GM21825 (cell line): Measurements from ENCODE around the gene SSTR4.
"Not testable (repeated sequence)": the region's sequence is repeated elsewhere in the genome, so short reads cannot be mapped to it uniquely, and the experiment has no call there.

Experiments used
- ATAC-seq: cut with Tn5 transposase; IDR thresholded peaks from one replicate; pipeline ENCODE4 v1.9.1; 2021; ENCODE audit warnings: mild to moderate bottlenecking, moderate library complexity; ENCODE audit not compliant: unreplicated experiment

Gene SSTR4

DNA sequence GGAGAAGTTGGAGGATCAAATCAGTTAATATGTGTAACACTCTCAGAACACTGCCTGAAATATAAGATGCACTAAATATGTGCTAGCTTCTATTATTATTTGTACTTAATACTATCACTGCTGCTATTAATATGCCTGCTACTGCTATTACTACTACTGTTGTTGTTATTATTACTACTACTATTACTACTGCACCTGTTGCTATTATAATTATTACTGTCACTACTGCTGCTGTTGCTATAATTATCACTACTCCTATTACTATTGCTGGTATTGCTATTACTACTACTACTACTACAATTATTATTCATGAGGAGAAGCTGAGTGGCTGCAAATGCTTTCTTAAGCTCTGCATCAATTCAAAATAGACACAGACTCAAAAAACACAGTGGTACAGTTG lies 16.7 kb upstream of the SSTR4 start:
- ATAC-seq = no peak

DNA sequence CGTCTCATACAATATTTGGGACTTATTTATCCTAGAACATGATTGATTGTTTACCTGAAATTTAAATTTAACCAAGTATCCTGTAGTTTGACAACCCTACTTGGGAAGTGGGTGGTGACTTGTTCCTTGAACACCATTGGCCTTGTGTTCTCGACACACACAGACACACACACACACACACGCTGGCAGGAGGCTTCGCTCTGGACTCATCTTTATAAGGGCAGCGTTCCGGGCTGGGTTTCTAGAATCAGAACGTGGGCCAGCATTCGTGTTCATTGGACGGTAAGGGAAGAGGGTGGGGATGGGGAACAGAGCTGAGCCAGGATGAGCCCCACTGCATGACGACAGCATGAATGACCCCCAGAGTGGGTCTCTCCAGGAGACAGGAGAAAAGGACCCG lies 16.2 kb upstream of the SSTR4 start:
- no peak for ATAC-seq

DNA sequence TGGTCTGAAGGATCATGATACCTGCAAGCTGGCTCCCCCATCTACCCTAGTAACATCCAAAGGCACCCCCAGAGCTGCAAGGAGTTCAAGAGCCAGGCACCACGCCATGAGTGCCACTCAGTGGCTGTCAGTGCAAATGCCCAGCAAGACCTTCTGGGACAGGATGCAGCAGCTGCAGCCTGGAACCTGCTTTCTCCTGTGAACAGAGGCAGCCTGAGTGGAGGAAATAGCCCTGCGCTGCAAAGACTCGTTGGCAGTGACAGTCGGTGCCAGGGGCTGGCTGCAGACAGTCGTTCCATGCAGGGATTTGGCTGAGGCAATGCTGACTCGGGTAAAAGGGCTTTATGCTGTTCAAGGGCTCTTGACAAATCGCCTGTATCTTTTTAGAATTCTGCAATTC lies 15.7 kb upstream of the SSTR4 start:
- no peak for ATAC-seq

DNA sequence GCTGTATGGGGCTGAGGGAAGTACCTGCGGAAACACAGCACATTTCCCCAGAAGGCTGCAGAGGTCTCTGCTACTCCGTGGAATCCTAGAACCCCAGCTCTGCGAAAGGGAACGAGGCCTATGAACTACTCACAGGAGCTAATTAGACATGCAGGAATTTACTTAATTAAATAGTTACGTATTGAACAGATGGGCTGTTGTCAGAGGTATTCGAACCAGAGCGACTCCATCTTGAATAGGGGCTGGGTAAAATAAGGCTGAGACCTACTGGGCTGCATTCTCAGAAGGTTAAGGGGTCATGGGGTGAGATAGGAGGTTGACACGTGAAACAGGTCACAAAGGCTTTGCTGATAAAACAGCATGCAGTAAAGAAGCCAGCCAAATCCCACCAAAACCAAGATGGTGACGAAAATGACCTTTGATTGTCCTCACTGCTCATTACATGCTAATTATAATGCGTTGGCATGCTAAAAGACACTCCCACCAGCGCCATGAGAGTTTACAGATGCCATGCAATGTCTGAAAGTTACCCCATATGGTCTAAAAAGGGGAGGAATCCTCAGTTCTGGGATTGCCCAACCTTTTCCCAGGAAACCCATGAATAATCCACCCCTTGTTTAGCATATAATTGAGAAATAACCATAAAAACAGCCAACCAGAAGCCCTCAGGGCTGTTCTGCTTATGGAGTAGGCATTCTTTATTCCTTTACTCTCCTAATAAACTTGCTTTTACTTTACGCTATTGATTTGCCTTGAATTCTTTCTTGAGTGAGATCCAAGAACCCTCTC lies 14.7 kb upstream of the SSTR4 start:
- ATAC-seq = no peak

DNA sequence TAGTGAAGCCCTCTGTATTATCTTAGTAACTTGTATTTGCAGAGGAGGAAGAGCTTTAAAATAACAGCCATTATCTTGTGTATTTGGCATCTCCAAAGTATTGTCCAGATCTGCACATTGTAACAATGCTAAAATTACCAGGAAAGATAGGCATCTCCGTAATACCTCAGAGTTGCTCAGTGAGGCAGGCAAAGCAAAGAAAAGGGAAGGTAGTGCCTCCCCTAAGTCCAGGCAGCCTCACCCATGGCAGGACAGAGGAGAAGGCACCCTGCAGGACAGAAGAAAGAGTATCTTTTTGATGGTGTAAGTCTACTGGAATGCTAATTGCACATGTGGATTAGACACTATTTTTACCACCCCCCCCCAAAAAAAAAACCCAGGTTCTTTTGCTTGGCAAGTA lies 13.6 kb upstream of the SSTR4 start:
- no peak for ATAC-seq

DNA sequence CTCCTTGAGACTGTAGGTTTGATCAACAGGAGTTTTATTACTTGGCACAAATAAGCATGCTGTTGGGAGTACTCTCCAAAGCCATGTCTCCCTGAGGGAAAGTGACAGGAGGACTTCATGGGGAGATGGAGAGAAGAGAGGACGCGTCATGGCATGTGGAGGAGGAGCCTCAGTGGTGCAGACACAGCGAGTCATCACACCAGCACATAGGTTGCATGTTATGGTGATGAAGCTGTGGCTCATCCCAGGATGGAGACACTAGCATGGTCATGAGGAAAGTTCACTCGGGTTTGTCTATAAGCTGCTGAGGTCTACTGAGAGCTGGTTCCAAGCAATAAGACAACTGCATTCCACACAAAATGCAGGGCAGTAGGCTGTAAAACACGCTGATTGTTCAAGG lies 13.2 kb upstream of the SSTR4 start:
- ATAC-seq = no peak

DNA sequence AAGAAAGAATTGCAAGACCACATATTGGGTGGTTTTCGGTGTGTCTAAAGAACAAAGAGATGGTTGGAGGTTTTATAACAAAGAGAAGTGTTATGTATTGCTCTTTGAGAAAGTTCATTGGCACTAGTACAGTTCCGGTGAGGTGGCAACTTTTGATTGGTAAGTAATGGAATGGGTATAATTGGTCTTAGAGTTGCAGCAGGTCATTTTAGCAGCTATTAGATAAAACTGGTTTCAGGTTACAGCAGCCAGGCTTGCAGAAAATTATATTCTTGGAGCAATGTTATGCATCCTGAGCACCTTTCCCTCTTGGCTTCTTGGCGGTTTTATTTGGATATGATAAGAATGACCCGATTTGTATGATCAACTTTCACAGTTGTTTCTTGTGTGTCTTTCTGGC lies 12.3 kb upstream of the SSTR4 start:
- ATAC-seq = no peak

DNA sequence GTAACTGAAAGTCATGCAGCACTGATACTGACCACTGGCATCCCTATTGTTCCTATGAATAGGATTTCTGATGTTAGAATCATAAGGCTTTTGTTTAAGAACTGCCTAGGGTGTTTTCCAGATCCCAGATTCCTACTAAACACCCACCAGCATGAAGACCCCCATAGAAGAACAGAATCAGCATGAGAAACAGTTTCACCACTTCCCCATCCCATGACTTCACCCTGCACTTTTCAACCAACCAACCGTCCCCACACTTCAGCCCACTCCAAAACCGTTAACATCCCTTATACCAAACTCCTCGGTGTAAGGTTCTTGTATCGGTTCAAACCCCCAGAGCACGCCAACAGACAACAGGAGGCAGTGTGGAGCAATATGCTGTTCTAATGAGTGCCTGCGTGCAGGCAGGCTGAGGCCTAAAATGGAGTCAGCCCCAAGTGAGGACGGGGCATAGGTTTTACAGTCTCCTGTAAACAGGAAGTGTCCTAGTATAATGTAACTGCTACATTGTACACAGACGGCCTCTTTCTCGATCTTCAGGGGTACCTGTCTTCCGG lies 11.4 kb upstream of the SSTR4 start:
- ATAC-seq = no peak

DNA sequence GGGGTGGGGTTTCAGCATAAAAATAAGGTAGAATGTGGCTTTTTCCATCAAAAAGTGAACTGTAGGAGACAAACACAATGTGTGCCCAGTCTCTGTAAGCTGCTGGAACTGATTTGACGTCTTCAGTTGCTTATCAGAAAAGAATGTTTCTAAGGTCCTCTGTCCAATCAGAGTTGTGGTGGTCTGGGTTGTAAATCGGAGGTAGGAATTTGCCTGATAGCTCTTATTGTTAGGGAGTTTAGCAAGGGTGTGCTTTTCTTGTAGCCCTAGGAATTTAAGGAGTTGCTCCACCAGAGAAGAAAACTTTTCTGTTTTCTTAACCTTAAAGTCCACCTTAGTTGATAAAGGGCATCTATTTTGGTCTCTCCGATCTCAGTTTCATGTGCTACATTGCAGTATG lies 10.4 kb upstream of the SSTR4 start:
- no peak for ATAC-seq

DNA sequence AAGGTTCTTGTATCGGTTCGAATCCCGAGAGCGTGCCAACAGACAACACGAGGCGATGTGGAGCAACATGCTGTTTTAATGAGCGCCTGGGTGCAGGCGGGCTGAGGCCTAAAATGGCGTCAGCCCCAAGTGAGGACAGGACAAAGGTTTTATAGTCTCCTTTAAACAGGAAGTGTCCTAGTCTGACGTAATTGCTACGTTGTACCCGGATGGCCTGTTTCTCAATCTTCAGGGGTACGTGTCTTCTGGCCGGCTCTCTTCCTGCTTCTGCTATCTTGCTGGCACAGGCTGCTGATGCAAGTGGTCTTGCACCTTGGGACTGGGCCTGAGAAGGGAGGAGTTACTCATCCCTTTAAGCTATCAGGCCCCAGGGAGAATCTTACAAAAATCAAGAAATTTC lies 9.6 kb upstream of the SSTR4 start:
- not testable (repeated sequence) for ATAC-seq

DNA sequence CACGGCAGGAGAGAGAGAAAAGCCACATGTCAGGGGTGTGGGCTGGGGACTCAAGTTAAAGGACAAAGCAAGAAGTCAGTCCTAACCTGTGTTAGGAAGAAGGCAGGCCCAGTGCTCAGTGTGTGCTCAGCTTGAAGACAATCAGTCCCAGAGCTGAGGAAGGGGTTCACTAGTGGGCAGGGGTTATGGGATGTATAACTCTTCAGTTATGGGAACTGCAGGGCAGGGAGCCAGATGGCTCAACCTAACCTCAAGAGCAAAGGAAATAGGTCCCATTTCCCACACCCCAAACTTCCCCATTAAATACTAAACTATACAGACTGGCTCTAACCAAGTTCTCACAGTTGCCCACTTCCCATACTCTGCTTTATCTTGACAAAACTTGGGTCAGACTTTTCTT lies 7.4 kb upstream of the SSTR4 start:
- ATAC-seq = no peak

DNA sequence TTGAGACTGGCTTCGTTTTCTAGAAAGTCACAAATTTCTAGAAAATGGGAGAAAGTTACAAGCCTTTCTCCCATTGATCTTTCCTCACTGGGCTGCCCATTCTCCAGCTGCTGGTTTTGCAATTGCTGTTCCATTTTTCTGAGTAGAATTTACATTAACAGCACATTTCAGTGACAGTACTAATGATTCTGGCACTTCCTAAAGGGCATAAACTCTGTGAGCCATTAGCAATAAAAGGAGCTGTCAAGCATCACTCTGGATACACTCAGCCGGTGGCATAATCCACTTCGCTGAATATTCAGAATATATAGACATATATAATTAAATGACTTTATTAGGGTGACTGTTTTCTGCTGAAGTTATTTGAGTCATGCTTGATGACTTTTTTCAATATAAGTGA lies 6.7 kb upstream of the SSTR4 start:
- no peak for ATAC-seq

DNA sequence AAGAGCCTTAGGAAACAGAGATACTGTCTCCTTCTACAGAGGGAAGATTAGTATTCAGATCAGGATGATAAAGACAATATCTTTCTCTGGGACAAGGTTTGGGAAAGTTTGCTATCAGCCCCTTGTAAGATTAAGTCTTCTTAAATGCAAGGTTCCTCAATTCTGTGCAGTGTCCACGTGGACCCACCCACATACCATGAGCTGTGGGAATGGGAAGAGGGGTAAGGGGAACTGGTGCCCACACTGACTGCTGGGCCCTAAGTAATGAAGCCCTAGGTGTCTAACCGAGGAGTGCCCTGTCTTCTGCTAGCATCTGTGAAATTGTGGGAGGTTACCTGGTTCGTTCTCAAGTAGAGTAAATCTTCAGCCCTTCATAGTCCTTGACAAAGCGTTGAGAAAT lies 5.8 kb upstream of the SSTR4 start:
- no peak for ATAC-seq

DNA sequence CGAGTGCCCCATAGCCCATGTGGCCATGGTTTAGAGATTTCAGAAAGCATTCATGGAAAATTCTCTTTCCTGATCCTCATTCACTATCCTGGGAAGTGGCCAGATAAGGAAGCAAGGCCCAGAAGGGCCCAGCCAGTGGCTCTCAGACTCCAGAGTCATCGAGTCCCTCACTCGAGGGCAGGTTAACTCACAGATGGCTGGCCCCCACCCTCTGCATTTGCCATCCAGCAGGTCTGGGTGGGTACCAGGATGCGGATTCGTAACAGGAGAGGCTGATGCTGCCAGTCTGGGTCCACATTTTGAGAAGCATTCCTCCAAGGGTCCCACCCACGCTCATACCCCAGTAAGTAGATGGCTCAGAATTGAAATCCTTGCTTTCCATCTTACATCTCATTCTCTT lies 3.8 kb upstream of the SSTR4 start:
- no peak for ATAC-seq

DNA sequence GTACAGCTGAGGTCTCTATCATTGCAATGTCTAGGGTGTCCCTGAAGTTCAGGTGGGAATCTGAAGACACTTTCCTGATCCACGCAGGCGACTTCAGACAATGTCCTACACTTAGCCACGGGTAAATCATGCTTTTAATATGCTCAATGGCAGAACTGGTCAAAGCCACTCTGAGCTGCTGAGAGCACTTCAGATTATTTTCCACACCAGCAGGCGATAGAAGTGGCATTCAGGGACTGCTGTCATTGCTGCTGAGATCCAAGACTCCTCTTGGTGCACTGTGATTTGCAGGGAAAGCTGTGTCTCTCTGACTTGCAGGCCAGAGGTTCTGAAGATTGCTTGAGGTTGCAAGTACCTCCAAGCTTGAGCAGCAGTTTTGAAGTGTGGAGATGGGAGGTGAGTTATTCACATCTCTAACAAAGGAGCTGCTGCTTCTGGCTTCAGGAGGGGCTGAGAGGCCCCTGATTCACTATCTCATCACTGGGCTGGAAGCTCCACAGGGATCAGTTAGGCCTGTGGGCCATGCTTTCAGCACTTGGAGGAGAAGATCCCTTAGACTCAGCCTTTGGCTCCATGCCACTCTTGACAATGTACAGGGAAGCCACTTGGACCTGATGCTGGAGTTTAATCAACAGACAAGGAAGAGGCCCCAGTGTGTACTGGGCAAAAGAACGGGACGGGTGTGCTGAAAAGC lies 2.9 kb upstream of the SSTR4 start:
- ATAC-seq = no peak

DNA sequence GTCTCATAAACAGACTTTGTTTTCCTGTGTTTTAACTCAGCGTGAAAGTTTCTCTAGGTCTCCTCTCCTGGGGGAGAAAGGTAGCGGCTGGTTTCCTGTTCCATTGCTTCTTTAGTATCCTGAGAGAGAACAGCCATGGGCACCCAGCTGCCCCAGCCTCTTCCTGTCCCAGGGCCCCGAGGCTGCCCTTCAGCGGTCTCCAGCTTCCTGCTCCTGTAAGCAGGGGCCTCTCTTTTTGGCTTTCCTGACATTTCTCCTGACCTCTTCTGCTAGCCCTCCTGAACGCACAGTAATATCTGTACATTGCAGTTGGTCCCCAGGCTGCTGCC lies 2.4 kb upstream of the SSTR4 start:
- no peak for ATAC-seq

DNA sequence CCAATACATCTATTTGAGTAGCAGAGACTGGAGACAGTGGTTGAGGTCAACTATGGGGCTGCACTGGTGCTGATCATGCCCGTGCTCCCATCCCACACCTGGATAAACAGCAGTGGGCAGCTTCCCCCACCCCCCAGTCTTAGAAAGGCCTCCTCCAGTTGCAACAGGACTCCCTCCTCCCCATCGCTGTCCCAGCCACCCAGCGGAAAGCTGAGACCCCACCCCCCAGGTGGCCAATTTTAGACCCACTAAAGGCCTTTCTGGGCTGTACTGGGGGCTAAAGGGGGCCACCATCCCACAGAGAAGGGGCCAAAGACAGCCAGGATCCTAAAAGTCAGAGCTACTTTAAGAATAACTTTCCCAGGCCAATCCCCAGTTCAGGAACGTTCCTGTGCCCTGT lies 1.2 kb upstream of the SSTR4 start:
- ATAC-seq = no peak

DNA sequence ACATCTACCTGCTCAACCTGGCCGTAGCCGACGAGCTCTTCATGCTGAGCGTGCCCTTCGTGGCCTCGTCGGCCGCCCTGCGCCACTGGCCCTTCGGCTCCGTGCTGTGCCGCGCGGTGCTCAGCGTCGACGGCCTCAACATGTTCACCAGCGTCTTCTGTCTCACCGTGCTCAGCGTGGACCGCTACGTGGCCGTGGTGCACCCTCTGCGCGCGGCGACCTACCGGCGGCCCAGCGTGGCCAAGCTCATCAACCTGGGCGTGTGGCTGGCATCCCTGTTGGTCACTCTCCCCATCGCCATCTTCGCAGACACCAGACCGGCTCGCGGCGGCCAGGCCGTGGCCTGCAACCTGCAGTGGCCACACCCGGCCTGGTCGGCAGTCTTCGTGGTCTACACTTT lies 619 bp downstream of the SSTR4 start:
- no peak for ATAC-seq

DNA sequence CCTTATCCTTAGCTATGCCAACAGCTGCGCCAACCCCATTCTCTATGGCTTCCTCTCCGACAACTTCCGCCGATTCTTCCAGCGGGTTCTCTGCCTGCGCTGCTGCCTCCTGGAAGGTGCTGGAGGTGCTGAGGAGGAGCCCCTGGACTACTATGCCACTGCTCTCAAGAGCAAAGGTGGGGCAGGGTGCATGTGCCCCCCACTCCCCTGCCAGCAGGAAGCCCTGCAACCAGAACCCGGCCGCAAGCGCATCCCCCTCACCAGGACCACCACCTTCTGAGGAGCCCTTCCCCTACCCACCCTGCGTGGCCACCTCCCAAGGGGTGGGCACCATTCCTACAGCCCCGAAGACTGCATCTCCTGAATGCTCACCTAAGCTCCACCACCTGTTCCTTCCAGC lies 1.3 kb downstream of the SSTR4 start:
- ATAC-seq = no peak

DNA sequence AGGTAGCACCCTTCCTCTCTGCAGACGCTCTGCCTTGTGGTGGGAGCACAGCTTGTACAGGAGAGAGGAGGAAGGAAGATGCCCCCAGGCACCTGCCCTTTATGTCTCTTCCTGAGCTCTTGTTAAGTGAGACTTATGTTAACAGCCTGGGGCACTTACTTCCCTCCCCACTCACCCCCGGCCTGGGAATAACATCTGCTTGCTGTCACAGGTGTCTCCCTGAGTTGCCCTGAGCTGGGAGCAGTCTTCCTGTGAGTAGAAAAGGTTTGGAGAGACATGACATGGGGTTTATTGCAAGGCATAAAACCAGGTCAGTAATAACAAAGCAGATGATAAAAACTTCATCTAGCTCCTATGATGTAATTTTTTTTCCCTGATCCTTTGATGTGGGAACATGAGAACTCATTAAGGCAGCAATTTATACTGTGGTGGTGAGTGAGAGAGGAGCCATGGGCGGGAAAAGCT lies 1.9 kb downstream of the SSTR4 start:
- ATAC-seq = no peak

DNA sequence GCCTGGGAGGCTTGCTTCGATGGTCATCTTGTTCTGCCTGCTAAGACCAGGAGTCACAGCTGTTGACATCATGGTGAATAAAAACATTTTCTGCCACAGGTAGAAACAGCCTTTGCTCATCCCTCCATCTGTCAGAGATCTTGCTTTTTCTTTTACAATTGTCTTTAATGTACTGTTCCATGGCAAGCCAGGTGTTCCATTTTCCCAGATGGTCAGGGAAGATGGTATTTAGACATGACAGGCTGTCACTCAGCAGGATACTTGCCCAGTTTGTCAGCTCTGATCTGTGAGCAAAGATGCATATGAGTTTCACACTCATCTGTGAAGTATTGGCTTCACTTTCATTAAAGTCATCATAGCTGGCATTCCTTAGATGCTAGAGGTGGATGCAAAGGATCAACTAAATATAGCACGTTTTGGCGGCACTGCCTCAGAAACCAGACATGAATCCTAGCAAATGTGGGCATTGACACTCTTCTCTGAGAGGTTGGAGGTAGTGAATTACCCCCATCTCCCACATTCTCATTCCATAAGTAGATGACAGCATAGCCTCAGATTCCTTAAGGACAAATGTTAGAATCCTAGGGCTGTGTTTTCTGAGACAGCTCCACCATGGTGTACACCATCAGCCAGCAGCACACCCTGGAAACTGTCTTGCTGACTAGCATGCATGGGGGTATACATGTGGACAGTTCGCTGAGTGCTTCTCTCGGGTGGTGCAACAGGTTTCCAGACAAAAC lies 4.2 kb downstream of the SSTR4 start:
- no peak for ATAC-seq
